ENCODE results near the gene PELI3. TPM values are rescaled to one million over a fixed set of nuclear protein-coding genes. Genes with fewer than 3 reads are reported as not detected.
A peak's percentile ranks its signal among the peaks of the same experiment; 100 is the strongest.
"Not testable (repeated sequence)": the region's sequence is repeated elsewhere in the genome, so short reads cannot be mapped to it uniquely, and the experiment has no call there.

The PELI3 gene
- total RNA-seq, 1 donor from 2014 or later = 3.6 TPM

- peak; percentile 32 for DNase-seq (ENCODE audit: low read depth)
- no peak for TF ChIP-seq CTCF (conservative IDR thresholded peaks at IDR 0.05; ENCODE audit: low read depth, low read length)
These were observed 45.1 kb upstream of the PELI3 start for GRCh38 chr11:66421492-66422205.

GRCh38 chr11:66426314-66426713, 40.4 kb upstream of the PELI3 start:
- no peak for DNase-seq (ENCODE audit: low read depth)
- H3K4me3 ChIP-seq (ENCODE audit: low read depth, low read length) = no peak overlapping the region
- TF ChIP-seq CTCF (conservative IDR thresholded peaks at IDR 0.05; ENCODE audit: low read depth, low read length) = no peak

More at GRCh38 chr11:66421492-66422205, 45.1 kb upstream of the PELI3 start:
- H3K4me3 ChIP-seq (ENCODE audit: low read depth, low read length) = no peak overlapping the region

- no peak for DNase-seq (ENCODE audit: low read depth)
- TF ChIP-seq CTCF (conservative IDR thresholded peaks at IDR 0.05; ENCODE audit: low read depth, low read length) = no peak
- no peak overlapping the region for H3K4me3 ChIP-seq (ENCODE audit: low read depth, low read length)
These were observed 37.8 kb upstream of the PELI3 start for GRCh38 chr11:66428933-66429332.

- DNase-seq (ENCODE audit: low read depth) = no peak
- H3K4me3 ChIP-seq (ENCODE audit: low read depth, low read length) = no peak overlapping the region
- TF ChIP-seq CTCF (conservative IDR thresholded peaks at IDR 0.05; ENCODE audit: low read depth, low read length) = peak; percentile 86
These were observed 36.6 kb upstream of the PELI3 start for GRCh38 chr11:66429983-66430602.

GRCh38 chr11:66431287-66431686, 35.4 kb upstream of the PELI3 start:
- not testable (repeated sequence) for DNase-seq (ENCODE audit: low read depth); H3K4me3 ChIP-seq (ENCODE audit: low read depth, low read length)

- not testable (repeated sequence) for H3K4me3 ChIP-seq (ENCODE audit: low read depth, low read length); DNase-seq (ENCODE audit: low read depth)
These were observed 34.8 kb upstream of the PELI3 start for GRCh38 chr11:66431871-66432329.

- no peak for DNase-seq (ENCODE audit: low read depth)
- H3K4me3 ChIP-seq (ENCODE audit: low read depth, low read length) = no peak overlapping the region
- no peak for TF ChIP-seq CTCF (conservative IDR thresholded peaks at IDR 0.05; ENCODE audit: low read depth, low read length)
These were observed 34.1 kb upstream of the PELI3 start for GRCh38 chr11:66432597-66432996.

GRCh38 chr11:66437979-66438503, 28.7 kb upstream of the PELI3 start:
- DNase-seq (ENCODE audit: low read depth) = no peak
- no peak for TF ChIP-seq CTCF (conservative IDR thresholded peaks at IDR 0.05; ENCODE audit: low read depth, low read length)

More at GRCh38 chr11:66437979-66438503, 28.7 kb upstream of the PELI3 start:
- H3K4me3 ChIP-seq (ENCODE audit: low read depth, low read length) = peak overlapping the region; percentile 82

Data from epithelial cell of proximal tubule (primary cell).